Activated naive CD4-positive, alpha-beta T cell treated with anti-CD3 and anti-CD28 coated beads for 36 hours (primary cell): ENCODE measurements around the gene LCK. TPM values are rescaled to one million over a fixed set of nuclear protein-coding genes. Genes with fewer than 3 reads are reported as not detected.

ENCODE experiments used
- CTCF ChIA-PET: fragments of 350-600 bp; sonication (Branson Sonifier 250); formaldehyde crosslinking; loops from one replicate; lab custom pipeline; 2021; ENCODE audit warnings: antibody characterized with exemption; lab: Charles Lee
- DNase-seq: peaks from one replicate; pipeline ENCODE4 v3.0.0-alpha.2; 2020
- H3K27ac Mint-ChIP-seq: one replicate; pipeline ENCODE4 v1.8.0; 2021; ENCODE audit warnings: mild to moderate bottlenecking, mixed read lengths
- H3K27me3 Mint-ChIP-seq: one replicate; pipeline ENCODE4 v1.8.0; 2021; ENCODE audit warnings: low read depth, mixed read lengths
- H3K36me3 Mint-ChIP-seq: one replicate; pipeline ENCODE4 v1.8.0; 2021; ENCODE audit warnings: low read depth, mixed read lengths
- H3K4me1 Mint-ChIP-seq: one replicate; pipeline ENCODE4 v1.8.0; 2021; ENCODE audit warnings: low read depth, mixed read lengths
- H3K4me3 Mint-ChIP-seq: one replicate; pipeline ENCODE4 v1.8.0; 2021; ENCODE audit warnings: mild to moderate bottlenecking, moderate library complexity, mixed read lengths
- H3K9me3 Mint-ChIP-seq: one replicate; pipeline ENCODE4 v1.8.0; 2021; ENCODE audit warnings: mixed read lengths
- intact Hi-C: fragments of 100-400 bp; cut with micrococcal nuclease; formaldehyde crosslinking; loops from one replicate; pipeline ENCODE4 v1.15.1; 2023
- total RNA-seq, 2 experiments: library from RNA; stranded (reverse); gene quantifications; one replicate each; pipeline ENCODE4 v1.2.3, GENCODE V29; 2021

LCK gene
- total RNA-seq, result 100 to 1,000 TPM; 156 to 164 TPM

- peak within 1 kb of the TSS; percentile 99 for H3K4me3 Mint-ChIP-seq
- no peaks in the 10 kb centered on the region for H3K9me3 Mint-ChIP-seq
- peak; percentile 88 for DNase-seq
- CTCF ChIA-PET, result interaction anchor here (0.5 to 4.1 kb wide), 8 partner anchors 8 to 120 kb away, joined by 3 to 38 read pairs (median 4); no protein-coding TSS in a partner anchor
- H3K27me3 Mint-ChIP-seq, result no peaks in the 10 kb centered on the region
- H3K4me1 Mint-ChIP-seq, result peaks cover 57% of the 10 kb centered on the region
- H3K27ac Mint-ChIP-seq, result peak within 1 kb of the TSS; percentile 100
- intact Hi-C loops, result loop anchor here (1.0 to 10.0 kb wide), 10 partner anchors 16 to 734 kb away; partner anchors contain the start of genes EIF3I, HDAC1, MARCKSL1 and S100PBP
- H3K36me3 Mint-ChIP-seq, result peaks cover 27% of the 10 kb centered on the region
These were observed at the start of gene LCK for GRCh38 chr1:32250893-32251716. LCK (plus strand) TSS chr1:32251265; CDS start chr1:32274330, 23,065 bp downstream.

GRCh38 chr1:32204943-32205361 lies 46.1 kb upstream of the LCK start:
- H3K4me3 Mint-ChIP-seq, result peak overlapping the region; percentile 90
- H3K36me3 Mint-ChIP-seq, result peaks cover 15% of the 10 kb centered on the region
- no peak overlapping the region for H3K27ac Mint-ChIP-seq
- peaks cover 32% of the 10 kb centered on the region for H3K4me1 Mint-ChIP-seq
- intact Hi-C loops, result no loop called here
- H3K9me3 Mint-ChIP-seq, result no peaks in the 10 kb centered on the region
- H3K27me3 Mint-ChIP-seq, result no peaks in the 10 kb centered on the region
- CTCF ChIA-PET, result interaction anchor here (3.5 kb wide), 1 partner anchor 11 kb away, joined by 27 read pairs; no protein-coding TSS in a partner anchor
- no peak for DNase-seq

GRCh38 chr1:32205401-32206370 lies 45.4 kb upstream of the LCK start, which contains the start of gene IQCC:
IQCC (plus strand) TSS chr1:32205671; CDS start chr1:32205682, 11 bp downstream.
- intact Hi-C loops, result no loop called here
- Mint-ChIP-seq H3K9me3 (no peaks in the 10 kb centered on the region), H3K27ac (peak within 1 kb of the TSS; percentile 76), H3K4me3 (peak within 1 kb of the TSS; percentile 90), H3K27me3 (no peaks in the 10 kb centered on the region), H3K36me3 (peaks cover 15% of the 10 kb centered on the region), H3K4me1 (peaks cover 26% of the 10 kb centered on the region)
- peak; percentile 90 for DNase-seq
- CTCF ChIA-PET, result interaction anchor here (1.0 to 3.5 kb wide), 3 partner anchors 10 to 43 kb away, joined by 3 to 27 read pairs (median 9); no protein-coding TSS in a partner anchor

GRCh38 chr1:32208469-32208868 lies 42.6 kb upstream of the LCK start:
- Mint-ChIP-seq H3K36me3 (peaks cover 15% of the 10 kb centered on the region), H3K9me3 (no peaks in the 10 kb centered on the region), H3K4me3 (no peak overlapping the region), H3K4me1 (peaks cover 12% of the 10 kb centered on the region), H3K27me3 (no peaks in the 10 kb centered on the region), H3K27ac (no peak overlapping the region)
- intact Hi-C loops, result no loop called here
- CTCF ChIA-PET, result interaction anchor here (1.3 kb wide), 1 partner anchor 8 kb away, joined by 3 read pairs; no protein-coding TSS in a partner anchor
- DNase-seq, result no peak

GRCh38 chr1:32208891-32209328 lies 42.2 kb upstream of the LCK start, which contains the start of gene DCDC2B:
DCDC2B (plus strand) TSS chr1:32209089; CDS start chr1:32209094, 5 bp downstream.
- DNase-seq, result no peak
- intact Hi-C loops, result no loop called here
- Mint-ChIP-seq H3K27ac (no peak within 1 kb of the TSS), H3K4me1 (peaks cover 12% of the 10 kb centered on the region), H3K4me3 (no peak within 1 kb of the TSS), H3K27me3 (no peaks in the 10 kb centered on the region), H3K9me3 (no peaks in the 10 kb centered on the region), H3K36me3 (peaks cover 15% of the 10 kb centered on the region)
- CTCF ChIA-PET, result interaction anchor here (1.3 kb wide), 1 partner anchor 8 kb away, joined by 3 read pairs; no protein-coding TSS in a partner anchor

- H3K9me3 Mint-ChIP-seq, result no peaks in the 10 kb centered on the region
- H3K4me3 Mint-ChIP-seq, result no peak overlapping the region
- no peak overlapping the region for H3K27ac Mint-ChIP-seq
- no peaks in the 10 kb centered on the region for H3K36me3 Mint-ChIP-seq
- peaks cover 14% of the 10 kb centered on the region for H3K4me1 Mint-ChIP-seq
- no peaks in the 10 kb centered on the region for H3K27me3 Mint-ChIP-seq
- CTCF ChIA-PET, result interaction anchor here (0.6 to 3.7 kb wide), 60 partner anchors 7 to 407 kb away, joined by 3 to 42 read pairs (median 4); partner anchors contain the start of genes BSDC1, CCDC28B, DCDC2B and FAM167B
- DNase-seq, result peak; percentile 77
- intact Hi-C loops, result loop anchor here (1.0 to 5.0 kb wide), 3 partner anchors 74 to 198 kb away; partner anchors contain the start of genes FAM229A and TSSK3
These were observed 35.2 kb upstream of the LCK start for GRCh38 chr1:32215629-32216480.

- intact Hi-C loops, result loop anchor here (5.0 kb wide), 1 partner anchor 146 kb away; the partner anchor contains the start of genes FAM229A and TSSK3
- Mint-ChIP-seq H3K36me3 (no peaks in the 10 kb centered on the region), H3K27ac (no peak overlapping the region), H3K27me3 (no peaks in the 10 kb centered on the region), H3K4me3 (no peak overlapping the region), H3K4me1 (peaks cover 21% of the 10 kb centered on the region), H3K9me3 (no peaks in the 10 kb centered on the region)
- no peak for DNase-seq
- CTCF ChIA-PET, result interaction anchor here (0.6 to 3.7 kb wide), 46 partner anchors 8 to 406 kb away, joined by 3 to 42 read pairs (median 5); partner anchors contain the start of genes BSDC1, CCDC28B, DCDC2B and FAM167B
These were observed 34.5 kb upstream of the LCK start for GRCh38 chr1:32216566-32216965.

GRCh38 chr1:32219022-32219421 lies 32.0 kb upstream of the LCK start:
- Mint-ChIP-seq H3K27me3 (no peaks in the 10 kb centered on the region), H3K4me1 (peaks cover 32% of the 10 kb centered on the region), H3K4me3 (no peak overlapping the region), H3K27ac (no peak overlapping the region), H3K9me3 (no peaks in the 10 kb centered on the region), H3K36me3 (peaks cover 4% of the 10 kb centered on the region)
- intact Hi-C loops, result loop anchor here (5.0 kb wide), 1 partner anchor 143 kb away; the partner anchor contains the start of genes FAM229A and TSSK3
- DNase-seq, result no peak
- CTCF ChIA-PET, result interaction anchor here (1.6 kb wide), 1 partner anchor 194 kb away, joined by 3 read pairs; no protein-coding TSS in a partner anchor

- Mint-ChIP-seq H3K4me3 (peak overlapping the region; percentile 95), H3K27ac (no peak overlapping the region), H3K9me3 (no peaks in the 10 kb centered on the region), H3K36me3 (peaks cover 10% of the 10 kb centered on the region), H3K27me3 (no peaks in the 10 kb centered on the region), H3K4me1 (peaks cover 37% of the 10 kb centered on the region)
- CTCF ChIA-PET, result interaction anchor here (1.7 kb wide), 1 partner anchor 27 kb away, joined by 5 read pairs; no protein-coding TSS in a partner anchor
- DNase-seq, result no peak
- intact Hi-C loops, result loop anchor here (5.0 kb wide), 1 partner anchor 131 kb away; no protein-coding TSS in a partner anchor
These were observed 30.1 kb upstream of the LCK start for GRCh38 chr1:32220746-32221580.

GRCh38 chr1:32221581-32221979 lies 29.5 kb upstream of the LCK start:
- Mint-ChIP-seq H3K9me3 (no peaks in the 10 kb centered on the region), H3K27me3 (no peaks in the 10 kb centered on the region), H3K4me1 (peaks cover 35% of the 10 kb centered on the region), H3K4me3 (peak overlapping the region; percentile 95), H3K27ac (peak overlapping the region; percentile 97), H3K36me3 (peaks cover 14% of the 10 kb centered on the region)
- CTCF ChIA-PET, result interaction anchor here (1.7 kb wide), 1 partner anchor 27 kb away, joined by 5 read pairs; no protein-coding TSS in a partner anchor
- no peak for DNase-seq
- intact Hi-C loops, result loop anchor here (5.0 kb wide), 1 partner anchor 131 kb away; no protein-coding TSS in a partner anchor
